NCI-H510A (cell line): ENCODE results near the gene GRK5.

ENCODE experiments used
- DNase-seq: peaks from one replicate; lab custom pipeline; 2025; lab: John Stamatoyannopoulos, UW

GRK5 gene

DNA sequence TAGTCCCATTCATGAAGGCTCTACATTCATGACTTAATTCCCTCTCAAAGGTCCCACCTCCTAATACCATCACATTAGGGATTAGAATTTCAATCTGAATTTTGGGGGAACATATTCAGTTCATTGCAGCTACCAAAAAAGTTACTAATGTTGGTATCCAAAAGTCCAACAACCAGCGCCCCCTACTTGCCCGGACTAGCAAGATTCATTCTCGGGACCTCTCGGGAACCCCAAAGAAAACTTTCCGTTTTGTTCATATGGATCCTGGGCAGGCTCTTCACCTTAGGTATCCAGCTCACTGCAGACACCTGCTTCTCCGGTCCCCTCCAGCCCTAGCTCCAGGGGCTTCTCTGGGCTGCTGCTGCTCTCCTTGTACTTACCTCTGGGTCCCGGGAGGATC lies 8.9 kb upstream of the GRK5 start:
- DNase-seq, result no peak

DNA sequence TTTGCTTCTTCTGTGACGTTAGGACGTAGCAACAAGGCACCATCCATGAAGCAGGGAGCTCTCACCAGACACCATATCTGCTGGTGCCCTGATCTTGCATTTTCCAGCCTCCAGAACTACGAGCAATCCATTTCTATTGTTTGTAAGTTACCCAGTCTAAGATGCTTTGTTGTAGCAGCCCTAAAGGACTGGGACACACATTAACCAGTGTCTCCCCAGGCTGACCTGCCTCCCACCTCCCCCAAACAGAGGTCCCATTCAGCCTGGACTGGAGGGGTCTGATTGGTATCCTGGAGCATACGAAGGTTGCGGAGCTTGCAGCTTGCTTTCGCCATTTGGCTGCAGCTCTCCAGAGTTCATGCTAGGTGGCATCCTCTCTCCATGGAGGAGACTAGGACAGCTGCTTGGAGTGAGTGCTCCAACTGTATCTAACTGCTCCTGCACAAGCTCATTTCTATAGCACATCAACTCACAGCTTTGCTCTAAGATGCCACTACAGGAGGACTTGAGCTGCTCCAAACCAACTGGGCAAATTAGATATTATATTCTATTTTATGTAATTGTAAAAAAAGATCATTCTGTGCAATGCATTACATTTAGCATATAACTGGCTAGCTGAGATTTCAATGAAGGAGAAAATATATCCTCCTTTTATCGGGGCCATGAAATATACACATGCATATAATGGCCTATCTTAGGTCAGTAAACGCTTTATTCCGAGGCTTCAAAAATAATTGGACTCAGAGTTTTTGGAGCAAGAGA lies 8.0 kb upstream of the GRK5 start:
- peak; percentile 28 for DNase-seq

DNA sequence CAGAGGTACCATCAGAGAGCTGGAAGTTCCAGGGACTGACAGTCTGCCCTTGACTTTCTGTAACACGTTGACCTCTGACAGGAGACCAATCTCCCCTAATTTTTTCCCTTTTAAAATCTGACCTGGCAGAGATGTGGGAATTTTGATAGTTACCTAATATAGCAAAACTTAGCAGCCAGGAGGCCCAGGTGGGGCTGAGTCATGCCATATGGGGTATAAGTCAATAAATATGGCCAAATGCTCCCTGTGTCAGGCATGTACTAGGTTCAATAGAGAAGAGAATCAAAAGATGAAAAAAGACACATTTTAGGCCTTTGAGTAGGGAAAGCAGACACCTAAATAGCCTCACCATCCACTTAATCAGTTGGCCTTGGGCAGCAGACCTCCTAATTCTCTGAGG lies 6.1 kb upstream of the GRK5 start:
- DNase-seq, result no peak

DNA sequence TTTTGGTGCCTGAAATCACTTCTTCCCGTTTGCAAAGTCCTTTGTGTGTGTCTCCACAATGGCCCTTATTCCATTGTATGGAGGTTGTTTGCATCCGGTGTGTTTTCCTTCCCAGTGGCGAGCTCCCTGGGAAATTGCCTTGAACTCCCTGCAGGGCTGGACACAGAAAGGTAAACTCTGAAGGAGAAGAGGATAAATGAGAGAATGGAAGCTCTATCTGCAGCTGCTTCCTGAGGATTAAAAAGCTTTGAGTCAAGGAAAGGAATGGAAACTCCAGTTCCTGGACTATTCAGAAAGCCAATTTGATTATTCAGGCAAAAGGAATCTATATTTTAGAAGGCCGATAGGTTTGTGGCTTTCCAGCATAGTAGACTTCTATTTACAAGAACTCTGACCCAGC lies 4.4 kb upstream of the GRK5 start:
- DNase-seq, result no peak

DNA sequence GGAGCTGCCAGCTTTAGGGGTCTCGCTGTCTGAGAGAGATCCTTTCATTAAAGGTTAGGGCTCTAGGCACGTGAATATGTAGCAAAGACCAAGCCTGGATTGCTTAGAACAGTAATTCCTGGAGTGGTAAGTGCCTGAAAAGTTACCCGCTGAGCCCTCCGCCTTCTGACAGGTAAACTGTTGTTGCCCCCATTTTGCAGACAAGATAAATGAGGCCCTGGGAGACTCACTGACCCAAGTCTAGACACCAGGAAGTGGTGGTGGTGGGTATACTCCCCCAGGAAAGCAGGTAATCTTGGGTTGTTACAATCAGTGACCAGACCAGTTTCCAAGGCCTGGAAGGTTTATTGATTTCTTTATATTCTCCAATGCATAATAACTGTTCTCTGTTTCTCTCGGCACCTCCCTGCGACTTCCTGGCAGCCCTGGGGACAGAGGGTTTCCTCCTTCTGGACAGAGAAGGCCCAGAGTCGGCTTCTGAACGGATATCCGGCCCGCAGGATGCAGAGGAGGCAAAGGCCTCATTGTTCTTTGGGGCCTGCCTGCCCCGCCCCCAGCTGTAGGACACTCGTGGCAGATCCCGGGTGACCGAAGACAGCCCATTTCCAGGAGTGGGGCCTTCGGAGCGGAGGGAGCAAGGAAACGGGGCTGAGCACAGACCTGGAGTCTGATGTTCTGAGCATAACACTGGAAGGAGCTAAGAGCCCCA lies 1.3 kb upstream of the GRK5 start:
- no peak for DNase-seq

DNA sequence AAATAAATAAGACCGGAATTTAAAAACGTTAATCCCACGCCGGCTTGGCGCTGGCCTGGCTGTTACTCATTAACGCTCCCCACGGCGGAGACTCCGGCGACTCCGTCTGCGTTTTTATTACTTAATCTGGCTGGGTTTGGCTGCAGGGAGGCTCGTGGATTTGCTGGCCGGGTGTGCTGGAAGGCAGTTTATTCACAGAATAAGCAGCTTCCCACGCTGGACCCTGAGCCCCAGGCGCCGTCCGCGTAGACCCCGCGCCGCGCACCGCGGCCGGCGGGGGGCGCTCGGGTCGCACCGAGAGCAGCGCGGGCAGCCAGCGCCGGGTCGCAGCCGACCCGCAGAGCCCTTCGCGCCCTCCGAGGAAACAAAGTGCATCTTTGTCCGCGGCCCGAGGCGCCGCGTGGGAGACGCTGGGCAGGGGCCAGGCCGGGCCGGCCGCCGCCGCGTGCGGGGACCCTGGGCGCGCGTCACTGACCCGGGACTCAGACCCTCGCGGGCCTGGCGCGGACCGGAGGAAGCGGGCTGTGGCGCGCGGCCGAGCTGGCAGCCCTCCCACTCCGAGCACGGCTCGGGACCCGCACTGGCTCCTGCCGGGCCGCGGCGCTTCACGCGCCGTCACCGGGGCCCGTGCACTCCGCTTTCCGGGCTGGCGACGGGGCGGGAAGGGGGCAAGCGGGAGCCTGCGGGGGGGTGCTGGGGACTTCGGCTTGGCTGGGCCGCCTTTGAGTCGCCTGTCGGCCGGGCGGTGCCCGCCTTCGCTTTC lies 587 bp upstream of the GRK5 start:
- peak; percentile 58 for DNase-seq

DNA sequence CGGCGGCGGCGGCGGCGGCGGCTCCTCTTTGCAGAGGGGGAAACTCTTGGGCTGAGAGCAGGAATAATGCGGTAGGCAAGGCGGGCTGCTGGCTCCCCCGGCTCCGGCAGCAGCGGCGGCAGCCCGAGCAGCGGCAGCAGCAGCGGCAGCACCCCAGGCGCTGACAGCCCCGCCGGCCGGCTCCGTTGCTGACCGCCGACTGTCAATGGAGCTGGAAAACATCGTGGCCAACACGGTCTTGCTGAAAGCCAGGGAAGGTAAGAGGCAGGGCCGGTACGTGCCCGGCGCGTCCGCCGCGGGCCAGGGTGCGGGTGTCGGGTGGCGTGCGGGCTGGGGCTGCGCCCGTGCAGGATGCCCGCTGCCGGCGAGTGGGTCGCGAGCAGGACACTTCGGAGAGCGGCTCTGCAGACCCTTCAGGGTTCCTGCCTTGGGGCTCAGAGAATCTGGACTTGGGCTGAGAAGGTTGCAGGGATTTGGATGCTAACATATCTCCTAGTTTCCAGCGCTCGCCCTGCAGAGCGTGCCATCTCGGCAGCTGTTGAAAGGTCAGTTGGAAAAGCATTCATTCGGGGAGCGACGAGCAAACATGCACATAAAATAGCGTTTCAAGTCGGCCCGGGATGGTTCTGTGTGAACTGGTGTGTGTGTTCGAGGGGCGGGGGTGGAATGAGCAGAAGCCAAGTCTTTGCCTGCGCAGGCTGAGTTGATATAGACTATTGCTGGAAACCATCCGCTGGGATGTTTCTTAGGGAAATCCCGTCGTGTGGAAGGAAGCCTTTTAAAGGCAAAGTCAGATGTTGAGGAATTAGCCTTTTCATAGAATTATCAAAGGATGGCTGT lies 562 bp downstream of the GRK5 start:
- peak; percentile 49 for DNase-seq

DNA sequence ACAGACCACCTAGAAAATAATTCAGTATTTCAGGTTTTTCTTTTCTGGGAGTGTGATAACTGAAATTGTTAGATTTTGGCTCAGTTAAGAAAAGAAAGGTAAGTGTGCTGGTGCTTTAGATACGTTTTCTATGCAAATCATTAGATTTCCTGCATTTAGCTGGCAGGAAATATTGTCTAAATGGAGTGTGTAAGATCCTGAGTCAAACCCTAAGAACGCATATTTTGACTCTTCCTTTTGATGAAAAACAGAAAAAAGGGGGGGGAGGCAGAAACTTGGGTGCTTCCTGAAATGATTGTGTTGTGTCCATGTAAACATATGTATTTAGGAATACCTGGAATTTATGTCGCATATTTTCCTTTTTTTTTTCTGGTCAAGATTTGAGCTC lies 1.2 kb downstream of the GRK5 start:
- no peak for DNase-seq

DNA sequence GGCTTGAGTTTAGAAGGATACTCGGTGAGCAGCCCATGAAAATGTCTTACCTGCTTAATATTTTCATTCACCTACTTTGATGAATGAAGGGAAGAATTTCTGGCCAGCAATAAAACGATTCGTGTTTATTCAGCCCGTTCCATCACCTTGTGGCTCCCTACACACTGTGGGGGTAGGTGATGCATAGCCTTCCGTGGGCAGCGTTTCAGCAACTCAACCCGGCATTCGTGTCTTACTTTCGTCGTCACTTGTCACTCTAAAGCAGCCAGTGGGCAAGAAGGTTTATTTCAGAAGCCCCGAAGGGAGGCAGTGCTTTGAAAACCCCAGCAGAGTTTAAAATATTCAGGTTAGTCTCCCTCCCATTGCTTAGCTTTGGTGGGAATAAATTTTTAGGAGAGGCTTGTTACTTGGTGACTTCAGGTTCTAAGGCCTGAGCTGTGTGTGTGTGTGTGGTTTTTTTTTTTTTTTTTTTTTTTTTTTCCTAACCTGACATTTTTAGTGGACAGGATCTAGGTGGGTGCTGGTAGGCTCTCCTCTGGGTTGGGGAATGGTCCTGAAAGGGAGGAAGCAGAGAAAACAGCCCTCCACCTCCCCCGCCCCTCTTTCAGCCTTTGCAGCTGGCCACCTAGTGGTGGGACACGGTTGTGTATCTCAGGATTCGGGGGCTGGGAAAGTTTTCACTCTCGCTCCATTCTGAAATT lies 1.8 kb downstream of the GRK5 start:
- DNase-seq, result peak; percentile 23

DNA sequence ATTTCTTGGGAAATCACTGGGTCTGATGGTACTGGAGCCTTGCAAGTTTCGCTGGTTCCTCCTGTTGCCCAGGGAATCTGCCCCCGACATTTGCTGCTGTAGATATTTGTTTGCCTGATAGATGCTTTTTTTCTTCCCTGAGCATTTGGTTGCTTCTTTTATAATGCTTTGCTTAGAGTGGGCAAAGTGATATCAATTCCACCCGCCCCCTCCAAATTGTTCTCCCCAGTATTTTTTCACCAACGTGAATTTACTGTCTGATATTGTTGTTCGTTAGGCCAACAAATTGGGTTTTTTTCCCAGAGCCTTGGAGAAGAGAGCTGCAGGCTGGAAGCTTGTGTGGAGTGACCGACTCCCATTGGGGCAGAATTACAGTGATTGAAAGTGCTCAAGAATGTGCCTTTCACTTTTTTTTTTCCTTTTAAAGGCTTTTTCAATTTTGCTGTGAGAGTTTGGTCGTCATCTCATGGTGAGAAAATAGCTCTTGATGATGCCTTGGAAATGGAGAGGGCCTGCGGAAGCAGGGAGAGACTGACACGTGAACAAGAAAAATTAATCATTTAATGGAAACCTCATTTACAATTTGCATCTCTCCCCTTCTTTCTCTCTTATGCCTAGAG lies 2.5 kb downstream of the GRK5 start:
- no peak for DNase-seq

DNA sequence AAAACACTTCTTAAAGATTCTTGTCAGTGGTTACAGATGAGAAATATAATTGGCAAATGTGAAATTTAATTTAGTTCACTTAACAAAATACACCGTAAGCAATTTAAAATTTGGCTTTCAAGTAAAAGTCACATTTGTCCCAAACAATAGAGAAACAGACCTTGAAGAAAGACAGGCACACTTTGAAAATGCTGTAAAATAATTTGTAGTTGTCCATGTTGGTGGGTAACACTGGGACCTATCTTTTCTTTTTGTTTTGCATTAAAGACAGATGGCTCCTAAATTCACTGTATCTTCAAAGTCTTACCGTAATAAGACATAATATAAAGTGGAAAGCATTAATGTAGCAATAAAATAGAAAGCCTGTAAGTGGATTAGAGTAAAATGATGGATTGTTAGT lies 3.3 kb downstream of the GRK5 start:
- DNase-seq, result no peak

DNA sequence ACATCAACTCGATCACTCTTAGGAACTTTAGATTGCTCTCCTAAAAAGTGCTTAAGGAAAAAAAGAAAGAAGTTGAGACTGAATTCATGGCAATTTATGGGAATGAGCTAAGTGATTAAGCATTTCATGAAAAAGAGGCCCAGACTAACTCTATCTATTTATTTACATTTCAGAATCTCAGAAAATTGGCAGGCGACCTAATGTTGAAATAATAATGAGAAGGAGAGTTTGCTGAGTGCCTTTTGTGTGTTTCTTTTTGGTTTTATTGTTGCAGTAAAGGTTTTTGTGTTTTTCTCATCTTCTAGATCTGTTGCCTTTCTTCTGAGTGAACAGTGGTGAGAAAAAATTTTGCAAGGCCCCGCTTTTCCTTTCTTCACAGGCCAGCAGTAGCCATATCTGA lies 3.8 kb downstream of the GRK5 start:
- no peak for DNase-seq

DNA sequence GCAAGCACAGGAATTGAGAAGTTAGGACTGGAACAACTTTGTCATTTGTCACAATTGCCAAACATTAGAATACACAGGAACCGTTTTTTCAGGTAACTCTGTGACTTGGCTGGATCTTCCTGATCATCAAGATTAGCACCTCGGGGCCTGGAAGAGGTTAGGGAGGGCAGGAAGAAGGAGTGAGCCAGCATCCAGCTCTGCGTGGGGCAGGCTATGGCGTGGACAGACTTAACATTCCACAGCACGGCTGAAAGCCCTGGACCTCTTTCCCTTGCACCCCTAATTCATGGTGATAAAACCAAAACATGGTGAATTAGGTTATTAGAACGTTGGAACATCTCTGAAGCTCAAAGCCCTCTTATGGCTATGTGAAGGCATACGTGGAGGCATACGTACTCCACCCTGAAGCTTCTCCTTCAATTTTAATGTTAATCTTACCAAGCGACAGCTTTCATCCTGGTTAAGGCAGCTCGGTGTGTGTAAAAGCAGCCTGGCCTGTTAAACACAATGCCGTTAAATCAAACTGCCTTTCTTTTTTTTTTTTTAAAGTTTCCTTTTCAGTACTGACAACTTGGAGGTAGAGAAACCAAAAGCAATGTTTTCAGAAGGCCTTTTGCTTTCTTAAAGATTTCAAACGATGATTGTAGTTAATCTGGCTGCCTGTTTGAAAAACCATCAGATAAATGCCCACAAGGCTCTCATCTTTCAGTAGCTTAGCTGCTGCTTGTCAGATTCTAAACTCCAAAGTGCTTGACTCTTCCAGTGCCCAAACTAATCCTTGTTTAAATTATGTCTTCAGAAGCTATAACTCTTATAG lies 4.5 kb downstream of the GRK5 start:
- no peak for DNase-seq

DNA sequence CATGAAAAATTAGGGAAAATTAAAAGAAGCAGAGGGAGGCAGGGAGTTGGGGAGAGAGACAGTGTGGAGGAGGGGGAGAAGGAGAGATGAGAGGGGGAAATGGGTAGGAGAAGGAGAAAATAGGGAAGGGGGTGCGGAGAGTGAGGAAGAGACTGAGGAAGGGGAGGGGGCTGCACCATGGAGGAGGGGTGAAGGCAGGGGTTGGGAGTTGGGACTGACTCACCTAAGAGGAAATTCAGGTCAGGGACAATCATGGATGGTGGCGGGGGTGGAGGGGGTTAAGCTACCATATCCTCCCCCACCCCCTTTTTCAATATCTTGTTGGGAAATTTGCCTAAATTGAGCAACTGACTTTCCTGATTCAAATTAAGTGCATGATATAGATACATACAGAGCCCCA lies 8.0 kb downstream of the GRK5 start:
- no peak for DNase-seq

DNA sequence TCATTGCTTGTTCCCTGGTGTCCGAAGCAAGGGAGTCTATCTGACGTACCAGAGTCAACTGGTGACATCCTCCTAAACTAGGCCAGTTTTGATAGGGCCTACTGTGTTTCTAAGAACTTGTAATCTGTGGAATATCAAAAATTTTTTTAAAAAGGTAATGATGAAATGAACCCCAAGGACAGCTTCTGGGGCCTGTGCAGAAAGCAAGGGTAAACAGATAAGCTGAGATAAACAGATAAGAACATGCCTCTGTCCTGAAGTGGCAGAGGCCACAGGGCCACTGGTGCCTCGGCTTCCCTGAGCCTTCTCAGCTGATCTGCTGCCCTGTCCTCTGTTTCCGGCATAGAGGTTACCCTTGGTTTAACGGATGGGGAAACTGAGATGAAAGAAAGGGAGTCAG lies 8.8 kb downstream of the GRK5 start:
- DNase-seq, result no peak

DNA sequence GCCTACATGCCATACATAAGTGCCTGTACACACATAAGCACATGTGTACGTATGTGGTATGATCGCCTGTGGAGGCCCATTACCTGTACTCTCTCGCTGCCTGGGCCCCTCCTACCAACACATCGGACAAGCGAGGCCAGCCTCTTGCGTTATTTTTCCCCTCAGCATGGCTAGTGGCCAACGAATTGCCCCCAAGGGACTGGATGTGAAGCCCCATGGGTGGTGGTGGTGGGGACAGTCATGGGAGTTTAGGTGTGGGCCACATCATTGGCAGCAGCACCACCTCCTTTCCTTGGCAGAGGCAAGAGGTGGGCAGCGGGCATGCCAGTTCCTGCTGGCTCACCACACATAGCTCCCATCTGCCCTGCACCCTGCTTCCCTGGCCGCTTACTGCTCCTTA lies 10.0 kb downstream of the GRK5 start:
- DNase-seq, result no peak

DNA sequence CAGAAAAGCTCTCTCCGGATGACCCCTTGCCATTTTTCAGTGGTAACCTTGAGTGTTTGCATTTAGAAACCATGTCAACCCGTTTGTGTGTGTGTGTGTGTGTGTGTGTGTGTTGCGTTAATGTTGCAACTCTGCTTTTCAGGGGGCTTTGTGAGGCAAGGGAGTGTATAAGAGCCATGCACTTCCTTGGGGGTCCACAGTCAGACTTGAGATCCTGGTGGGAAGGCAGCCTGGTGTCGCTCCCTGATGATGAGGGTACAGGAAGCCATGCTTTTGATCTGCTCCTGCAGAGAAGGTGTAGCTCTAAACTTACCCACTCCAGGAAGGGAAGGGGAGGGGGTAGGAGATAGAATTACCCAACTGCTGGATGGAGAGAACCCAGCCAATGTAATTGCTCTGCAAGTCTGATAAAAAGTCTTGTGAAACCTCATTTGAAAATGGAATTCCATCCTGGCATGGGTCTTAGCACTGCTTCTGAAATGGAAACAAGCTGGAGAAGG lies 10.7 kb downstream of the GRK5 start:
- DNase-seq, result peak; percentile 7

DNA sequence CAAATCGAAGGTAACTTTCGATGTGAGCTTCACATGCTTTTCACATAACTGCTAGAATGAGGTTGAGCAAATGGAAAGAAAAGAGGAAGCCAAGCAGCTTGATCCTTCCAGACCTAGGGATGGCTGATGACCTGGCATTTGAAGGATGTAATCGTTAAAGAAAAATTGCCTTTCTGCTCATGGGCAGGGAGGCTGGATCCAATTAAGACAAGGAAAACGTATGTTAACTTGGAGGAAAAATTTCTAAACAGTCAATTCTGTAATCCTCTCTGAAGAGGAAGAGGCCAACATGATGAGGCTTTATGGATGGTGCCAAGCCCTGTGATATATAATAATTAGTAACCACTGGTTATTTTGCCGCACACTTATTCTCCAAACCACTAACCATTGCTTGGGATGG lies 12.5 kb downstream of the GRK5 start:
- DNase-seq, result no peak

DNA sequence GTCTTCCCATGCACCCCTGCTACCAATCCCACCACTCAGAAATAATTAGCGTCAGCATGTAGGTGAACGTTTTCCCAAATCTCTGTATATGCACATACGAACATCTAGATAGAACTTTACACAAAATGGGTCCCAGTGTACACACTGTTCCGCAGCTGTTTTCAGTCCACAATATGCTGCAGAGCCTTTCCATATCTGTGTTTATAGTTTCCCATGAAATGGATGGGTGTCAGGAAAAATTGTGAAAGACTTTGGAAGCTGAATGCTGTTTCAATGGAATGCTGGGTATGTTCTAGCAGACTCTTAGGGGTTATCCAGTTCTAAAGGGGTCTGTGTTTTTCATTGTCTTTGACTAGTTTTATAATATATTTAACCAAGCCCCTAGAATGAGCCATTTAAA lies 13.8 kb downstream of the GRK5 start:
- DNase-seq, result no peak

DNA sequence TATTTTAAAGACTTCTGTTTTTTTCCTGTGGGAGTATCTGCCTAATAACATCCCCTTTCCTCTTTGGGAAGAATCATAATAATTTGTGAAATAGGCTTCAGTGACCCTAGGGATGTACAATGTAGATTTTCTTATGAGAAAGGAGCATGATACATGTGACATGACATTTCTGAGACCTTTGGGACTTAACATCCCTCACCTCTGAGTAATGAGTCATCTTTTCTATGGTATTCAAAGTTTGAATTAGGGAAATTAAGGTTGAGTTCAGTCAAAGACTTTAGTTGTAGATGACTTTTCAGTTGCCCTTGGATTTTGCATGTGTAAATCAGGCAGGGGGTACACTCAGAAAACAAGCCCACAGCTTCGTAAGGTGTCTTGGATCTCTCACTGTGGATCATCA lies 14.3 kb downstream of the GRK5 start:
- DNase-seq, result no peak
